ENCODE data around the gene BHLHA9.

DNA sequence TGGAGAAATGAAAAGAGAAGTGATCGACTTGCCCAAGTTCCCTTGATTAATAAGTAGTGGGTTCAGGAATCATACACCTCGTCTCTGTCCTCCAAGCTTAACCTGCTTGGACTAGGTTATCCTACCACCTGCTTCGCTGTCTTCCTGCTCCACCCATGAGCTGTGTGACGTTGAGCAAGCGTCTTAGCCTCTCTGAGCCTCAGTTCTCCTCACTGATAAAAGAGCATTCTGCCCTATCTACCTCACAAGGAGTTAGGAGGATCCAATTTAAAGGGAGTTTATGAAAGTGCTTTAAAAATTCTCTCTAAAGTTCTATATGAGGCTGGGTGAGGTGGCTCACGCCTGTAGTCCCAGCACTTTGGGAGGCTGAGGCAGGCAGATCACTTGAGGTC is 9.5 kb upstream of the BHLHA9 start:
- TF ChIP-seq, protein P1, sequence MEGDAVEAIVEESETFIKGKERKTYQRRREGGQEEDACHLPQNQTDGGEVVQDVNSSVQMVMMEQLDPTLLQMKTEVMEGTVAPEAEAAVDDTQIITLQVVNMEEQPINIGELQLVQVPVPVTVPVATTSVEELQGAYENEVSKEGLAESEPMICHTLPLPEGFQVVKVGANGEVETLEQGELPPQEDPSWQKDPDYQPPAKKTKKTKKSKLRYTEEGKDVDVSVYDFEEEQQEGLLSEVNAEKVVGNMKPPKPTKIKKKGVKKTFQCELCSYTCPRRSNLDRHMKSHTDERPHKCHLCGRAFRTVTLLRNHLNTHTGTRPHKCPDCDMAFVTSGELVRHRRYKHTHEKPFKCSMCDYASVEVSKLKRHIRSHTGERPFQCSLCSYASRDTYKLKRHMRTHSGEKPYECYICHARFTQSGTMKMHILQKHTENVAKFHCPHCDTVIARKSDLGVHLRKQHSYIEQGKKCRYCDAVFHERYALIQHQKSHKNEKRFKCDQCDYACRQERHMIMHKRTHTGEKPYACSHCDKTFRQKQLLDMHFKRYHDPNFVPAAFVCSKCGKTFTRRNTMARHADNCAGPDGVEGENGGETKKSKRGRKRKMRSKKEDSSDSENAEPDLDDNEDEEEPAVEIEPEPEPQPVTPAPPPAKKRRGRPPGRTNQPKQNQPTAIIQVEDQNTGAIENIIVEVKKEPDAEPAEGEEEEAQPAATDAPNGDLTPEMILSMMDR (IDR thresholded peaks at IDR 0.05): no peak
- no peak for TF ChIP-seq POLR2AphosphoS5 (IDR thresholded peaks at IDR 0.05)

Data from suprapubic skin (tissue), 3 donors.